Pancreas (tissue), 10 donors: ENCODE measurements around the gene SLC10A7. TPM values are rescaled to one million over a fixed set of nuclear protein-coding genes. Genes with fewer than 3 reads are reported as not detected.
A peak's percentile ranks its signal among the peaks of the same experiment; 100 is the strongest.

Source experiments
- ATAC-seq, 4 donors: fragments of 200-7000 bp; cut with Tn5 transposase; one replicate each; pipeline versions ENCODE4 v1.8.0 to v1.9.1; 2020; ENCODE audit warnings: mild to moderate bottlenecking in 4 of 4, moderate library complexity in 4 of 4
- DNase-seq, 6 donors: peaks; one replicate each; pipeline ENCODE4 v3.0.0-alpha.2; 2020
- FAIRE-seq: peaks from 2 replicates; lab custom pipeline; 2012; peaks lifted over from hg19 to GRCh38; lab: Jason Lieb, UNC
- H3K27ac ChIP-seq, 4 donors: fragments of 200-600 bp; sonication (generic); 1 replicate in 3 of 4; 2 replicates in 1 of 4; pipeline versions ENCODE4 v1.5.0 to v1.8.0; 2020
- H3K27me3 ChIP-seq, 4 donors: fragments of 200-600 bp; one replicate each; pipeline ENCODE4 v1.8.0; 2021
- H3K36me3 ChIP-seq, 3 donors: fragments of 200-600 bp; sonication (generic) in 1 of 3; one replicate each; pipeline versions ENCODE4 v1.5.0 to v1.8.0; 2020 to 2021
- H3K4me1 ChIP-seq, 3 donors: fragments of 200-600 bp; one replicate each; pipeline ENCODE4 v1.8.0; 2021
- H3K4me3 ChIP-seq, 4 donors: fragments of 200-600 bp; sonication (generic) in 2 of 4; one replicate each; pipeline versions ENCODE4 v1.5.0 to v1.8.0; 2020 to 2021
- H3K9me3 ChIP-seq, 4 donors: fragments of 200-600 bp; one replicate each; pipeline ENCODE4 v1.8.0; 2021
- WGBS, 2 donors: extraction: QIAGEN DNeasy Blood & Tissue Kit; methylation state at CpG; one replicate each; pipeline ENCODE4 v1.1.7; 2013; 5-methylcytosine and 5-hydroxymethylcytosine counted together
- intact Hi-C, 3 donors: fragments of 100-400 bp; cut with DNase I; formaldehyde crosslinking; loops; one replicate each; pipeline versions ENCODE4 v1.11.1 to v1.14.2; 2022
- polyA plus RNA-seq, 2 donors: library from polyadenylated mRNA; stranded (reverse); fragments of 200-250 nt; gene quantifications; one replicate each; pipeline ENCODE4 v1.2.3, GENCODE V29; 2013
- total RNA-seq, 6 donors: library from RNA; stranded (reverse); fragmentation: NEBNext Ultra II Directional in 4 of 6; extraction: Animal tissue kit (Norgen Biotek cat#: 25700) in 4 of 6; gene quantifications; one replicate each; pipeline versions ENCODE4 v1.2.1 to v1.2.4, GENCODE V29; 2021 to 2023
- TF ChIP-seq, protein P1 (sequence below), 4 donors: fragments of 200-600 bp; sonication (generic) in 3 of 4; IDR thresholded peaks; one replicate each; pipeline versions ENCODE4 v1.5.0 to v1.8.0; 2021; ENCODE audit warnings: antibody characterized with exemption in 4 of 4
- donor health status: healthy with polysubstance abuse.
- donor health status: DM: no; HTN: no; CAD: no; lungs with moderate emphysema.
- donor health status: DM: no; HTN: no; CAD: no.
- donor health status: control.
- donor health status: control.
- donor health status: Bipolar disorder and iron deficiency.
- donor health status: DM: yes; HTN: yes; CAD: no.
- donor health status: DM: no; HTN: no; CAD: no.
- donor health status: DM: no; HTN: no; CAD: no.
- donor health status: DM: yes; HTN: yes; CAD: no.

Gene SLC10A7
- total and polyA plus RNA-seq, 8 donors, result 2.1 to 11.1 (median 6.9) TPM

DNA sequence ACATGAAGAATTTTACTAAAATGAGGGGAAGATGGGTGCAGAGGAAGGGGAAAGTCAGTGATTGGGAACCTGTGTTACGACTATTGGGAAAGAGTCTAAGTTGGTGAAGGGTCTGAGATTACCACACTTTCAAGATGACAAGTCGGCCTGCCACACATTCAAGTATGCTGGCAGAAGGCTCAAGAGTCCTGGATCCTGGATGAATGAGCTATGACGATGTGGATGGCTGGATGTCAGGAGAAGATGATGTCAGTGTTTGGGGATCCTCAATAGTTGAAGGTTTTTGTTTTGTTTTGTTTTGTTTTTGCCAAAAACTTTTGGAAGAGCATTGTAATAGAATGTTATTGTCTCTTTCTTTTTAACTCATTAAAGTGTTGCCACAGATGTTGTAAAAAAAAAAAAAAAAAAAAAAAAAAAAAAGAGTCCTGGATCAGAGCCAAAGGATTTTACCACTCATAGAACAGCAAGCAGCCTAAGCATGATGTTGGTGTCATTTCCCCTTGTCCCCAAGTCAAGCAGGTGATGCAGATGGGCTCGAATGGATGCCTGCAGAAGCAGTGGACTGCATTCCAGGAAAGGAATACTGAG lies 186.8 kb downstream of the SLC10A7 start:
- Histone ChIP-seq H3K27ac (no peak overlapping the region), H3K4me3 (no peak overlapping the region), H3K9me3 (no peaks in the 10 kb centered on the region), H3K36me3 (no peaks in the 10 kb centered on the region), H3K27me3 (no peaks in the 10 kb centered on the region), H3K4me1 (peaks cover 5 to 12% (median 8%) of the 10 kb centered on the region in 3 donors)
- intact Hi-C loops, result loop anchor here in 2 of 3 donors (10.0 kb wide), 2 partner anchors 570 to 590 kb away; no protein-coding TSS in a partner anchor
- WGBS, 2 donors, result 88 to 91% methylated on average over 4 of the region's 4 CpGs
- TF ChIP-seq, protein P1, sequence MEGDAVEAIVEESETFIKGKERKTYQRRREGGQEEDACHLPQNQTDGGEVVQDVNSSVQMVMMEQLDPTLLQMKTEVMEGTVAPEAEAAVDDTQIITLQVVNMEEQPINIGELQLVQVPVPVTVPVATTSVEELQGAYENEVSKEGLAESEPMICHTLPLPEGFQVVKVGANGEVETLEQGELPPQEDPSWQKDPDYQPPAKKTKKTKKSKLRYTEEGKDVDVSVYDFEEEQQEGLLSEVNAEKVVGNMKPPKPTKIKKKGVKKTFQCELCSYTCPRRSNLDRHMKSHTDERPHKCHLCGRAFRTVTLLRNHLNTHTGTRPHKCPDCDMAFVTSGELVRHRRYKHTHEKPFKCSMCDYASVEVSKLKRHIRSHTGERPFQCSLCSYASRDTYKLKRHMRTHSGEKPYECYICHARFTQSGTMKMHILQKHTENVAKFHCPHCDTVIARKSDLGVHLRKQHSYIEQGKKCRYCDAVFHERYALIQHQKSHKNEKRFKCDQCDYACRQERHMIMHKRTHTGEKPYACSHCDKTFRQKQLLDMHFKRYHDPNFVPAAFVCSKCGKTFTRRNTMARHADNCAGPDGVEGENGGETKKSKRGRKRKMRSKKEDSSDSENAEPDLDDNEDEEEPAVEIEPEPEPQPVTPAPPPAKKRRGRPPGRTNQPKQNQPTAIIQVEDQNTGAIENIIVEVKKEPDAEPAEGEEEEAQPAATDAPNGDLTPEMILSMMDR (IDR thresholded peaks at IDR 0.05), result no peak
- no peak for DNase-seq
- ATAC-seq, result no peak
- no peak for FAIRE-seq

DNA sequence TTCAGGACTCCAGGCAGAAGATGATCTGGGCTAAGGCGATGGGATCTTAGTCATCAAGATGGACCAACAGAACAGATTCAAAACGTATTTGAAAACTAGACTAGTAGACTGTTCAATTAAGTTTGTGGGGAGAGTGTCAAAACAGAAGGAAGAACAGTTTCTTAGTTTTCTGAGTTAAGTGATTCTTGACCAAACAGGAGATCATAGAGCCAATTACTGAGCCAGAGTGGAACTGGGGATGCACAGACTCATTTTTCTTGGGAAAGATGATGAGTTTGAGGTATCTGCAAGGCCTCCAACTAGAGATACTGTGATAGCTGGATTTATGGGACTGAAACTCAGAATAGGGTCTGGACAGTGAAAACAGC lies 187.9 kb downstream of the SLC10A7 start:
- Histone ChIP-seq H3K27ac (no peak overlapping the region), H3K9me3 (no peaks in the 10 kb centered on the region), H3K4me1 (peaks cover 5 to 12% (median 8%) of the 10 kb centered on the region in 3 donors), H3K36me3 (no peaks in the 10 kb centered on the region), H3K4me3 (no peak overlapping the region), H3K27me3 (no peaks in the 10 kb centered on the region)
- DNase-seq (no peak), FAIRE-seq (no peak), ATAC-seq (no peak)
- 79 to 85% methylated on average over 2 of the region's 2 CpGs for WGBS, 2 donors
- intact Hi-C loops, result loop anchor here in 2 of 3 donors (10.0 kb wide), 2 partner anchors 571 to 591 kb away; no protein-coding TSS in a partner anchor
- TF ChIP-seq, protein P1 (IDR thresholded peaks at IDR 0.05), result no peak

- Histone ChIP-seq H3K4me1 (peaks cover 5 to 12% (median 8%) of the 10 kb centered on the region in 3 donors), H3K27me3 (no peaks in the 10 kb centered on the region), H3K9me3 (no peaks in the 10 kb centered on the region), H3K4me3 (no peak overlapping the region), H3K27ac (no peak overlapping the region), H3K36me3 (no peaks in the 10 kb centered on the region)
- DNase-seq (no peak), ATAC-seq (peak in 1 of 4 donors; percentile 27), FAIRE-seq (no peak)
- intact Hi-C loops, result loop anchor here in 2 of 3 donors (10.0 kb wide), 2 partner anchors 571 to 591 kb away; no protein-coding TSS in a partner anchor
- TF ChIP-seq, protein P1 (IDR thresholded peaks at IDR 0.05), result no peak
- 65 to 75% methylated on average over 4 of the region's 4 CpGs for WGBS, 2 donors
Observed at GRCh38 chr4:146333187-146333894, 188.4 kb downstream of the SLC10A7 start.

- no peak for DNase-seq
- no peak for ATAC-seq
- intact Hi-C loops, result loop anchor here in 2 of 3 donors (10.0 kb wide), 2 partner anchors 574 to 594 kb away; no protein-coding TSS in a partner anchor
- no peak overlapping the region for H3K27ac ChIP-seq
- no peaks in the 10 kb centered on the region for H3K9me3 ChIP-seq
- no peak overlapping the region for H3K4me3 ChIP-seq
- no peaks in the 10 kb centered on the region for H3K36me3 ChIP-seq
- H3K27me3 ChIP-seq, result no peaks in the 10 kb centered on the region
- WGBS, 2 donors, result 92 to 93% methylated on average over 4 of the region's 4 CpGs
- TF ChIP-seq, protein P1 (IDR thresholded peaks at IDR 0.05), result no peak
- H3K4me1 ChIP-seq, result no peaks in the 10 kb centered on the region
- FAIRE-seq, result no peak
Observed at GRCh38 chr4:146330392-146330791, 191.3 kb downstream of the SLC10A7 start.
